COLO668 (cell line): Measurements from ENCODE around the gene IMPDH2.
A peak's percentile ranks its signal among the peaks of the same experiment; 100 is the strongest.
"Not testable (repeated sequence)": the region's sequence is repeated elsewhere in the genome, so short reads cannot be mapped to it uniquely, and the experiment has no call there.

Source experiments
- DNase-seq: peaks from one replicate; lab custom pipeline; 2025; ENCODE audit not compliant: unreplicated experiment; lab: John Stamatoyannopoulos, UW

Gene IMPDH2

DNA sequence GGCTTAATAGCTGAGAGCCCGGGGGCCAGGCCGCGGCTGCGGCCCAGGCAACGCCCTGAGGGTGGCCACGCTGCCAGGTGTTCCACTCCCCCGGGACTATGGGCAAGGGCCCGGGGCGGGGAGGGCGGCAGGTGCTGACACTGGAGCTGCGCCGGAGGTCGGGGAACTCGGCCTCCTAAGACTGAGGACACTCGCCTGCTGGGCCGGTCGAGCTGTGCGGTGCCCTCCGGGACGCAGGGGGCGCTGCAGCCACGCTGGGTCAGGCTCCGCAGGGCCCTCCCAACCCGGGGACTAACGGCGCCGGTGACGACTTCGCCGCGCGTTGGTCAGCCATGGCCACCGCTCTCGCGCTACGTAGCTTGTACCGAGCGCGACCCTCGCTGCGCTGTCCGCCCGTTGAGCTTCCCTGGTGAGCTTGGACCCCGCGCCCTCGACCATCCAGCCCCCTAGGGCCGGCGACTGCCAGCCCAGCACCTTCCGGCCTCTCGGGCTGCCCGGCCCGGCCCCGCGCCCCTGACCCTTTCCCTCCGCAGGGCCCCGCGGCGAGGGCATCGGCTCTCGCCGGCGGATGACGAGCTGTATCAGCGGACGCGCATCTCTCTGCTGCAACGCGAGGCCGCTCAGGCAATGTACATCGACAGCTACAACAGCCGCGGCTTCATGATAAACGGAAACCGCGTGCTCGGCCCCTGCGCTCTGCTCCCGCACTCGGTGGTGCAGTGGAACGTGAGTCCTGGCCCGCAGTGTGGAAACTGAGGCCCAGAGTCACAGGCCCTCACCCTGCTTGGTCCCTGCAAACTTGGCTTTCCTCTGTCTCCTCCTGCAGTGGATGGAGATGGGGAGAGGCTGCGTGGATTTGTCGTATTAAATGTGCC, 7.1 kb downstream of the IMPDH2 start, which contains the start of gene NDUFAF3:
Gene NDUFAF3 (plus strand): TSS at position 309 of the 875 bp plus-strand sequence. CDS start 24 bp downstream, at position 333.
- peak; percentile 98 for DNase-seq

DNA sequence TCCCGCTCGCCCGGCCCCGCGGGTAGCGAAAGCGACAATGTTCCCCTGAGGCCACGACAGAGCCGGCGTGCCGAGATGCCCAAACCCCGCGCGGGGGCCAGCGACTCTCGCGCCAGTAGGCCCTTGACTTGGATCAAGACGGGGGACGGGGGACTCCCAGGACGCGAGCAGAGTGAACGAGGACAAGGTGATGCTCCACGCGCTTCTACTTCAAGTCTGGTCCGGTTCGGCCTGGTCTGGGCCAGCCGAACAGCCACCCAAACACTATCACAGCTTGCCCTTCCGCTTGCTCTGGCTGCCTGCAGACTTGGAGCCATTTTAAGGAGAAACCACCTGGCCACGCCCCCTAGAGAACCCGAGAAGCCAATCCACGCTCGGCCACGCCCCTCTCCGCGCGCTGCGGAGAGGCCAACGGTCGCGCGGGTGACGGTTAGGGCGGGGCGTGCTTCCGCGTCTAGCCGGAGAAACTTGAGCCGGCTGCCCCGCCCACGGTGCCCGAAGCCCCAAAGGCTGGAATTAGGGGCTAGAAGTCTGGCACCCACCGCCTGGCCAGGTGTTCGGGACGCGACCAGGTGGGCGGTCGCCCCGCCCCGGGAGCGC, 7.9 kb downstream of the IMPDH2 start:
- DNase-seq: peak; percentile 98

GRCh38 chr3:49020330-49021212, 8.6 kb downstream of the IMPDH2 start:
- DNase-seq: peak; percentile 55

DNA sequence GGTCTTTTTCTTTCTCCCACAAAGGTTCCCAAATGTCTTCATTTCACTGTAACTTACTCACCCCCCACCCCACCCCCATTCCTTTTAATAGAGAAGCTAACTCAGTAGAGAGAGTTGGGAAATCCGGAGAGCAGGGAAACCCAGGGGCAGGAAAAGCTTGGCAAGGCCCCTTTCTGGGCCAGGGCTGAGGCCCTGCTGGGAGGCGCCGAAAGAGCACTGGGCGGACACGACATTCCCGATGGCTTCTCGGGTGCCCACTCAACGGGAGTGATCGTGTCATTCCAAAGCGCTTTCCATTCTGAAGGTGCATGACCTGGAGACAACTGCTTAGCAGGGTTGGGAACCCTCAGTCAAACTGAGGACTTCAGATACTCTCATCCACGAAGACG, 9.3 kb downstream of the IMPDH2 start:
- peak; percentile 39 for DNase-seq

DNA sequence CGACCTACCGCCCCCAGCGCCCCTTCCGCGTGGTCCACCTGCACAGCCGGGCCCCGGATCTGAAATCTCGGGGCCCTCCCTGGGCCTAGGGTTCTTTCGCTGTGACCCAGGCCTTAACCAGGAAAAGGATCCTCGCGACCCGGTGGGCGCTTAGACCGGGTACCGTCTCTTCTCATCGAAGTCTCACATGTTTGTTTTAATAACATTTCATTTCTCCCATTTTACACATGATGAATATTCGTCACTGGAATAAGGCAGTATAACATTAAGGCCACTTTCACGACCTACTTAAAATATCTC, 10.5 kb downstream of the IMPDH2 start:
- no peak for DNase-seq

DNA sequence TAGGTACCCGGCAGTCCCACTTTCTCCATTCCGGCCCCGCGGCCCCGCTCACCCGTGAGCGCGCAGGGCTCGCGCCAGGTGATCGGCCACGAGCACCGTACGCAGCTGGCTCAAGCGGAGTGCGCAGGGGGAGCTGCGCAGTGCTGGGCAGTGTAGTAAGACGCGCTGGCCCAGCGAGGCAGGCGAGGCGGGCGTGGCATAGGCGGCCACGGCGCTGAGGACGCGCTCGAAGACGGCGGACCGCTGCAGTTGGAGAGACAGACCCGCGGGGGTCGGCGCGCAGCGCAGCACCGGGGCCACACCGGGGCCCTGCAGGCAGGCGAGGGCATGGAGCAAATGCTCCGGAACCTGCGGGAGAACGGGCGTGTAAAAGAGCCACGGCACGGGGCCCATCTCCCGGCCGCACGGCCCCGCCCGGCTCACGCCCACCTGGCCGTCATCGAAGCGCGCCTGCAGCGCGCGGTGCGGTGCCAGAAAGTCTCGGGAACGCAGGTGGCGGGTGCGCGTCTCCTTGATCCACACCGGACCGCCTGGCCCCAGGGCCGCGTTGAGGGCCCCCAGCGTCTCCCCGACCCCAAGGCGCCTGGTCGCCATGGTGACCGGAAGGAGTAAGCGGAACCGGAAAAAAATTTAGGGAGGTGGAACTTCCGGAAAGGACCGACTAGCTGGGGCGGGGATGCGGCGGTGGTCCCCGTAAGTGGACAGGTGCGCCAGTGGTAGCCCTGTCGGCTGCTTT, 11.1 kb downstream of the IMPDH2 start, which contains the start of gene DALRD3:
Gene DALRD3 (minus strand): TSS at position 610 of the 736 bp plus-strand sequence. CDS start 16 bp downstream, at position 594.
- DNase-seq: peak; percentile 71

GRCh38 chr3:49017229-49017970, 11.8 kb downstream of the IMPDH2 start:
- no peak for DNase-seq

DNA sequence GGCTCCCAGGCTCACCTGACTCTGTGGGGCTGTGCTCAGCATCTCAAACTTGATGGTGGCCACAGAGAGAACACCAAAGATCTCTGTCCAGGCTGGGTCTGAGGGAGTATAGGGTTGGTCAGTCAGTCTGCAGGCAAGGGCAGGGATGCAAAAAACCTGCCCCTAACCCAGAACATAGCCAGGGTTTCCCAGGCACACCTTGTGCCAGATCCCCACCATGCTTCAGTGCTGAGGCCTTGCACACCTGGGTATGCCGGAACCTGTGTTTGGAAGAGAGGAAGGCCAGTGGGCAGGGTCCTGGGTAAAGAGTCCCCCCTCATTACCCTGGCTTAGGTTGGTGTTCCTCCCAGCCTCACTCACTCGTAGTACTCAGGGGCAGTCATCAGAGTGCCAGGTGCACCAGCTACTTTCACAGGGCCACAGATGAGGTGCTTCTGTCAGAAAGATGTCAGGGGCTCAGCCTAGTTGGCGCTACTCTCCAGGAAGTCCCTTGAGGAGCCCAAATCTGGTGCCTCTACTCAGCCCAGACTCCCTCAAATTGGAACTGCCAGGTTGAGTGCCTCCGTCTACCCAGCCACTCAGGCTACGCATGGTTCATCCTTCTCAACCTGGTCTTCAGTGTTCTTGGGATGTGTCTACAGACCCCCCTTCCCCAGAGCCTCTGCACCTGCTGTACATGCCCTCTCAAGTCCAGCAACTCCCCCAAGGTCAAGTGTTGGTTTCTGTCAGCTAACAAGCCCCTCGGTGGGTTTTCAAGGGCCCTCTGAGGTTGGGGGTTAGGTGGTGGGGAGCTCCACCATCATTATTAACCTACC, 12.6 kb downstream of the IMPDH2 start:
- DNase-seq: no peak

DNA sequence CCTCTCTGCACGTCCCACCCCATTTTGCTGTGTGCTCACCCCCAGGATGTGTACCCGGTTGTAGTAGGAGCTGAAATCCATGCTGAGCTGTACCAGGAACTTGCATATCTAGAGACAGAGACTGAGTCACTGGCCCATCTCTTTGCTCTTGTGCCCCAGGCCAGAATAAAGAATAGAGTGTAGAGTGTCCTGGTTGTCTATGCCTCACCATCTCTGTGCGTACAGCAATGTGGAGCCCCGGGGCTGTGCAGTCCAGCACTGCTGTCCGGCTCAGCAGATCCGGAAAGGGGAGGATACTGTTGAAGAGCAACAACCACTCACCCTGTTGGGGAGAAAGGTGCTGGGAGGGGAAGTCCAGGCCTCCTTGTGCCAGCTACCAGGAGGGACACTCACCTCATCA, 13.4 kb downstream of the IMPDH2 start:
- DNase-seq: no peak

GRCh38 chr3:49015072-49015471, 14.1 kb downstream of the IMPDH2 start:
- no peak for DNase-seq

GRCh38 chr3:49013738-49014660, 15.2 kb downstream of the IMPDH2 start:
- DNase-seq: peak; percentile 65

DNA sequence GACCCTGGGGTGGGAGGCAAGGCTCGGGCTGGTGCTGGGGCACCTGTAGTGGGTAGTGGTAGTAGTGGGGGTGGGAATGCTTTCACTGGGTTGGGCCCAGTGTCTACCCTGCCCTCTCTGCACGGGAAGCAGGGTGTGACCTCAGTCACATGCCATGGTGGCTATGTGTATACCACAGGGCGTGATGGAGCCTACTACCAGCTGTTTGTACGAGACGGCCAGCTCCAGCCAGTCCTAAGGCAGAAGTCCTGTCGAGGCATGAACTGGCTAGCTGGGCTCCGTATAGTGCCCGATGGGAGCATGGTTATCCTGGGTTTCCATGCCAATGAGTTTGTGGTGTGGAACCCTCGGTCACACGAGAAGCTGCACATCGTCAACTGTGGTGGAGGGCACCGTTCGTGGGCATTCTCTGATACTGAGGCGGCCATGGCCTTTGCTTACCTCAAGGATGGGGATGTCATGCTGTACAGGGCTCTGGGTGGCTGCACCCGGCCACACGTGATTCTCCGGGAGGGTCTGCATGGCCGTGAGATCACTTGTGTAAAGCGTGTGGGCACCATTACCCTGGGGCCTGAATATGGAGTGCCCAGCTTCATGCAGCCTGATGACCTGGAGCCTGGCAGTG, 16.0 kb downstream of the IMPDH2 start:
- DNase-seq: no peak

DNA sequence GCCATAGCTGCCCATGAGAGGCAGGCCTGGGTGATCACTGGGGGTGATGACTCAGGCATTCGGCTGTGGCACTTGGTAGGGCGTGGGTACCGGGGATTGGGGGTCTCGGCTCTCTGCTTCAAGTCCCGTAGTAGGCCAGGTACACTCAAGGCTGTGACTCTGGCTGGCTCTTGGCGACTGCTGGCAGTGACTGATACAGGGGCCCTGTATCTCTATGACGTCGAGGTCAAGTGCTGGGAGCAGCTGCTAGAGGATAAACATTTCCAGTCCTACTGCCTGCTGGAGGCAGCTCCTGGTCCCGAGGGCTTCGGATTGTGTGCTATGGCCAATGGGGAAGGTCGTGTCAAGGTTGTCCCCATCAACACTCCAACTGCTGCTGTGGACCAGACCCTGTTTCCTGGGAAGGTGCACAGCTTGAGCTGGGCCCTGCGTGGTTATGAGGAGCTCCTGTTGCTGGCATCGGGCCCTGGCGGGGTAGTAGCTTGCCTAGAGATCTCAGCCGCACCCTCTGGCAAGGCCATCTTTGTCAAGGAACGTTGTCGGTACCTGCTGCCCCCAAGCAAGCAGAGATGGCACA, 16.7 kb downstream of the IMPDH2 start:
- DNase-seq: no peak

DNA sequence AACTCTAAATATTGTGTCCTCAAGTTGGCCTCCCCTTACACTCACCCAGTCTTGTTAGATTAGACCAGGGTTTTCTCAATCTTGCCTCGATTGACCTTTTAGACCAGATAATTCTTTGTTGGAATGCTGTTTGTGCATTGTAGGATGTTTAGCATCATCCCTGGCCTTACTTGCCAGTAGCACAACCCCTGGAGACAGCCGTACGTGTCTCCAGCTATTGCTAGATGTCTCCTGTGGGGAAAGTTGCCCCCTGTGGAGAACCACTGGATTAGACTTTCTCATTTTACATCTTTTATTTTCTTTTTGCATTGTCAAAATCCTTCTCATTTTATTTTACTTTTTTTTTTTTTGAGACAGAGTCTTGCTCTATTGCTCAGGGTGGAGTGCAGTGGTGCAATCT, 19.8 kb downstream of the IMPDH2 start:
- DNase-seq: no peak

- DNase-seq: not testable (repeated sequence)
Measured at GRCh38 chr3:49008627-49009026, 20.6 kb downstream of the IMPDH2 start.

- DNase-seq: peak; percentile 80
Measured at GRCh38 chr3:49007771-49008528, 21.2 kb downstream of the IMPDH2 start.
